ENCODE data around the gene NXF1.

DNA sequence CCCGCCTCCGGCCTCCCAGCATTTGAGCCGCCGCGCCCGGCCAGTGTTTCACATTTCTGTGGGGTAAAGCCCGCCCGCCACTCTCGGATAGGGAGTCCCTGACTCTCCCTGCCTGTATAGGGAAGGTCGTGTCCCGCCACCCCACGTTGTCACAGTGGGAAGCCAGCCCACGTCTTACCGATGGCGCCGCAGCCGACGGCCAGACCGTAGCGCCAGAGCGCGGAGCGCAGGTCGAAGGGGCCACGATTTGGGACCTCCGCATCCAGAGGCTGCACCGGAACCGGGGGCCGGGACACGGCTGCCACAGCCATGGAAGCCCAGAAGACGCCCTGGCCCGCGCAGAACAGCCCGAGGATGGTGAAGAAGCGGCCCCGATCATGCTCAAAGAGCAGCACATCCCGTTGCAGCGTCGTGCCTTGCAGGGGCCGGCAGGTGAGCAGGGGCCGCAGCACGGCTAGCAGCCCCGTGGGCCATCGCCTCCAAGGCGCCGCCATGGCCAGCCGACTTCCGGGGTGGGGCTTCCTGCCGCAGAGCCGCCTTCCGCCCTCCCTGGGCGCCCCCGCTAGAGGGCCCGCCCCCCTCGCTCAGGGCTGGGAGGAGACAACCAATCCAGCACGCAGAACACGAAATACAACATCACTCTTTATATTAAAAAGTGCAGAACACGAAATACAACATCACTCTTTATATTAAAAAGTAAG, 13.6 kb downstream of the NXF1 start, which contains the start of gene TMEM223:
- TF ChIP-seq, protein P1, sequence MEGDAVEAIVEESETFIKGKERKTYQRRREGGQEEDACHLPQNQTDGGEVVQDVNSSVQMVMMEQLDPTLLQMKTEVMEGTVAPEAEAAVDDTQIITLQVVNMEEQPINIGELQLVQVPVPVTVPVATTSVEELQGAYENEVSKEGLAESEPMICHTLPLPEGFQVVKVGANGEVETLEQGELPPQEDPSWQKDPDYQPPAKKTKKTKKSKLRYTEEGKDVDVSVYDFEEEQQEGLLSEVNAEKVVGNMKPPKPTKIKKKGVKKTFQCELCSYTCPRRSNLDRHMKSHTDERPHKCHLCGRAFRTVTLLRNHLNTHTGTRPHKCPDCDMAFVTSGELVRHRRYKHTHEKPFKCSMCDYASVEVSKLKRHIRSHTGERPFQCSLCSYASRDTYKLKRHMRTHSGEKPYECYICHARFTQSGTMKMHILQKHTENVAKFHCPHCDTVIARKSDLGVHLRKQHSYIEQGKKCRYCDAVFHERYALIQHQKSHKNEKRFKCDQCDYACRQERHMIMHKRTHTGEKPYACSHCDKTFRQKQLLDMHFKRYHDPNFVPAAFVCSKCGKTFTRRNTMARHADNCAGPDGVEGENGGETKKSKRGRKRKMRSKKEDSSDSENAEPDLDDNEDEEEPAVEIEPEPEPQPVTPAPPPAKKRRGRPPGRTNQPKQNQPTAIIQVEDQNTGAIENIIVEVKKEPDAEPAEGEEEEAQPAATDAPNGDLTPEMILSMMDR (conservative IDR thresholded peaks at IDR 0.05; ENCODE audit: low read depth, low read length), result no peak
- TF ChIP-seq EZH2 (IDR thresholded peaks at IDR 0.05; ENCODE audit: low read length, unreplicated experiment) (no peak), EZH2phosphoT487 (IDR thresholded peaks at IDR 0.05; ENCODE audit: borderline replicate concordance, low read length) (no peak)
